Bladder microvascular endothelial cell (primary cell): ENCODE results near the gene IRAG1. TPM values are rescaled to one million over a fixed set of nuclear protein-coding genes. Genes with fewer than 3 reads are reported as not detected.

ENCODE experiments used
- total RNA-seq: library from RNA; depleted of rRNA; stranded (reverse); fragments of >200 nt; gene quantifications from 2 replicates; pipeline ENCODE4 v1.2.3, GENCODE V29; 2014

IRAG1 gene
- total RNA-seq: 0.44 and 0.81 TPM in 2 replicates

GRCh38 chr11:10693509-10694081 lies at the start of gene IRAG1:
Gene IRAG1 (minus strand): TSS chr11:10693755. CDS start chr11:10693602, 153 bp downstream.

Other genes with a start within 250 kb of the IRAG1 start
- gene AMPD3, start 238.5 kb downstream of the IRAG1 start, total RNA-seq: 1.1 and 3.1 TPM in 2 replicates
- gene RNF141, start 152.6 kb downstream of the IRAG1 start, total RNA-seq: 25.1 and 38.0 TPM in 2 replicates
- 1.4 and 15.5 TPM in 2 replicates for gene LYVE1, start 125.1 kb downstream of the IRAG1 start, total RNA-seq
- gene CTR9, start 57.5 kb upstream of the IRAG1 start, total RNA-seq: 22.2 and 35.2 TPM in 2 replicates
- 597 and 964 TPM in 2 replicates for gene EIF4G2, start 115.2 kb upstream of the IRAG1 start, total RNA-seq
- gene ZBED5, start 164.3 kb upstream of the IRAG1 start, total RNA-seq: 7.6 and 21.7 TPM in 2 replicates